ENCODE data around the gene TIMP3. TPM values are rescaled to one million over a fixed set of nuclear protein-coding genes. Genes with fewer than 3 reads are reported as not detected.
A peak's percentile ranks its signal among the peaks of the same experiment; 100 is the strongest.

The TIMP3 gene
- polyA plus RNA-seq, 1 of the 3 experiments (the other 2 are of a cell fraction), result 26.1 TPM

DNA sequence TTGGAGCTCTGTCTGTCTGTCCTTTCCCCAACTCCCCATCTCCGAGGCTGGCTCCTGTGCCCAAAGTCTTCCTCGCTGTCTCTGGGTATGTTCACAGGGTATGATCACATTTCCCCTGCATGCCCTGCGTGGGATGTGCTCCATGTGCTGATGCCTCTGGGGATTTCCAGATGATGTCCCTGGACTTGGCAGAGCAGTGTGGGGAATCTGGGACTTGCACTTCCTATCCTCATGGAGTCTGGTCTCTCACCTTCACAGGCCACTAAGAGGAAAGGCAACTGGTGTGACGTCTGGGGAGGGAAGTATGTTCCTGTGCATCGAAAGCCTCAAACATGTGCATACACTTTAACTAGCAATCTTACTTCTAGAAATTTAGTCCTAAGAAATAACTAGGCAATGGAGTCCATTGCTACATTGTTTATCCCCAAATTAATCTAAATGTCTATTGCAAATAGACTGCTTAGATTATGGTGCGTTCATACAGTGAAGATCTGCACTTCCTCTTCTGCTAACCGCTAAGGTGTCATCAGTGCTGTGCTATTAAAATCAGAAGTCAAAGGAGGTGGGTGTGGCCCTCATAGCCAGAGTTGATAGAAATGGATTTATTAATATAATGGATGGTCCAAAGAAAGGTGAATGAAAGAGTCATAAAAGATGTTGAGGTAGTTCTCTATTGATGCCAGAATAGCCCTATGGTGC lies 20.8 kb downstream of the TIMP3 start:
- WGBS (ENCODE audit: low lambda C conversion rate), result 81% methylated on average over 7 of the region's 7 CpGs
- Histone ChIP-seq H3K4me3 (ENCODE audit: low read depth in 2 of 2, low read length in 1 of 2) (no peak overlapping the region), H3K9me3 (no peaks in the 10 kb centered on the region), H3K27me3 (ENCODE audit: insufficient read depth) (no peaks in the 10 kb centered on the region), H3F3A (replicated peaks; ENCODE audit: insufficient read depth) (no peaks in the 10 kb centered on the region), H3K36me3 (replicated peaks in 1 of 2; ENCODE audit: control insufficient read depth in 1 of 2, insufficient read depth in 2 of 2, low read length in 1 of 2) (no peaks in the 10 kb centered on the region), H3K4me2 (no peak overlapping the region), H3K9ac (no peak overlapping the region), H4K20me1 (ENCODE audit: insufficient read depth) (0 out of 2 replicates have a peak, but pooled peaks cover 5% of the 10 kb centered on the region), H3K27ac (ENCODE audit: low read depth in 2 of 2, low read length in 1 of 2) (no peak overlapping the region), H3K9me2 (no peaks in the 10 kb centered on the region), H2AFZ (ENCODE audit: low read depth) (no peak overlapping the region), H3K79me2 (ENCODE audit: insufficient read depth) (no peaks in the 10 kb centered on the region), H3K4me1 (ENCODE audit: control insufficient read depth in 1 of 2, insufficient read depth in 2 of 2, low read depth in 1 of 2, low read length in 1 of 2) (peaks cover 0 to 15% of the 10 kb centered on the region in 2 experiments; a peak in 1 of 4 replicates)
- TF ChIP-seq TEAD4 (IDR thresholded peaks at IDR 0.05; ENCODE audit: borderline replicate concordance, insufficient read depth), result no peak
- TF ChIP-seq CHD2 (IDR thresholded peaks at IDR 0.05; ENCODE audit: low read length, partially characterized antibody), result no peak
- TF ChIP-seq, protein P1, sequence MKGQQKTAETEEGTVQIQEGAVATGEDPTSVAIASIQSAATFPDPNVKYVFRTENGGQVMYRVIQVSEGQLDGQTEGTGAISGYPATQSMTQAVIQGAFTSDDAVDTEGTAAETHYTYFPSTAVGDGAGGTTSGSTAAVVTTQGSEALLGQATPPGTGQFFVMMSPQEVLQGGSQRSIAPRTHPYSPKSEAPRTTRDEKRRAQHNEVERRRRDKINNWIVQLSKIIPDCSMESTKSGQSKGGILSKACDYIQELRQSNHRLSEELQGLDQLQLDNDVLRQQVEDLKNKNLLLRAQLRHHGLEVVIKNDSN (IDR thresholded peaks at IDR 0.05; ENCODE audit: borderline replicate concordance, low read depth), result no peak
- no peak for TF ChIP-seq TAF1 (IDR thresholded peaks at IDR 0.05; ENCODE audit: borderline replicate concordance, low read depth, low read length)
- TF ChIP-seq GABPA (IDR thresholded peaks at IDR 0.05; ENCODE audit: low read depth), result no peak
- TF ChIP-seq JUND (IDR thresholded peaks at IDR 0.05), result no peak
- TF ChIP-seq, protein P2, sequence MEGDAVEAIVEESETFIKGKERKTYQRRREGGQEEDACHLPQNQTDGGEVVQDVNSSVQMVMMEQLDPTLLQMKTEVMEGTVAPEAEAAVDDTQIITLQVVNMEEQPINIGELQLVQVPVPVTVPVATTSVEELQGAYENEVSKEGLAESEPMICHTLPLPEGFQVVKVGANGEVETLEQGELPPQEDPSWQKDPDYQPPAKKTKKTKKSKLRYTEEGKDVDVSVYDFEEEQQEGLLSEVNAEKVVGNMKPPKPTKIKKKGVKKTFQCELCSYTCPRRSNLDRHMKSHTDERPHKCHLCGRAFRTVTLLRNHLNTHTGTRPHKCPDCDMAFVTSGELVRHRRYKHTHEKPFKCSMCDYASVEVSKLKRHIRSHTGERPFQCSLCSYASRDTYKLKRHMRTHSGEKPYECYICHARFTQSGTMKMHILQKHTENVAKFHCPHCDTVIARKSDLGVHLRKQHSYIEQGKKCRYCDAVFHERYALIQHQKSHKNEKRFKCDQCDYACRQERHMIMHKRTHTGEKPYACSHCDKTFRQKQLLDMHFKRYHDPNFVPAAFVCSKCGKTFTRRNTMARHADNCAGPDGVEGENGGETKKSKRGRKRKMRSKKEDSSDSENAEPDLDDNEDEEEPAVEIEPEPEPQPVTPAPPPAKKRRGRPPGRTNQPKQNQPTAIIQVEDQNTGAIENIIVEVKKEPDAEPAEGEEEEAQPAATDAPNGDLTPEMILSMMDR (IDR thresholded peaks at IDR 0.05), result no peak
- no peak for TF ChIP-seq MAX (IDR thresholded peaks at IDR 0.05; ENCODE audit: low read depth)
- no peak for TF ChIP-seq FOXJ3 (CRISPR knock-in tag; IDR thresholded peaks at IDR 0.05)
- TF ChIP-seq RCOR1 (IDR thresholded peaks at IDR 0.05; ENCODE audit: low read length), result no peak
- TF ChIP-seq TCF12 (IDR thresholded peaks at IDR 0.05), result no peak
- TF ChIP-seq EZH2phosphoT487 (IDR thresholded peaks at IDR 0.05; ENCODE audit: borderline replicate concordance, low read depth), result no peak
- ChIA-PET CTCF (interaction anchor here (1.2 kb wide), 1 partner anchor 104 kb away, joined by 3 read pairs; no protein-coding TSS in a partner anchor), POLR2A (no interaction called here)
- no peak for DNase-seq

GRCh38 chr22:32823024-32823730 lies 21.7 kb downstream of the TIMP3 start:
- Histone ChIP-seq H2AFZ (ENCODE audit: low read depth) (no peak overlapping the region), H3K27me3 (ENCODE audit: insufficient read depth) (no peaks in the 10 kb centered on the region), H4K20me1 (ENCODE audit: insufficient read depth) (0 out of 2 replicates have a peak, but pooled peaks cover 5% of the 10 kb centered on the region), H3K9ac (no peak overlapping the region), H3K9me2 (no peaks in the 10 kb centered on the region), H3K4me3 (ENCODE audit: low read depth in 2 of 2, low read length in 1 of 2) (no peak overlapping the region), H3K4me1 (ENCODE audit: control insufficient read depth in 1 of 2, insufficient read depth in 2 of 2, low read depth in 1 of 2, low read length in 1 of 2) (peaks cover 0 to 15% of the 10 kb centered on the region in 2 experiments; a peak in 1 of 4 replicates), H3K27ac (ENCODE audit: low read depth in 2 of 2, low read length in 1 of 2) (no peak overlapping the region), H3K79me2 (ENCODE audit: insufficient read depth) (no peaks in the 10 kb centered on the region), H3K36me3 (replicated peaks in 1 of 2; ENCODE audit: control insufficient read depth in 1 of 2, insufficient read depth in 2 of 2, low read length in 1 of 2) (no peaks in the 10 kb centered on the region), H3K9me3 (no peaks in the 10 kb centered on the region), H3K4me2 (no peak overlapping the region), H3F3A (replicated peaks; ENCODE audit: insufficient read depth) (no peaks in the 10 kb centered on the region)
- whole genome bisulfite sequencing (ENCODE audit: low lambda C conversion rate), result 75% methylated on average over 9 of the region's 10 CpGs
- TF ChIP-seq RAD21 (IDR thresholded peaks at IDR 0.05; ENCODE audit: low read length) (peak; percentile 50), MEF2A (IDR thresholded peaks at IDR 0.05; ENCODE audit: borderline replicate concordance, low read depth) (no peak), MXI1 (IDR thresholded peaks at IDR 0.05; ENCODE audit: low read depth, low read length) (no peak), SMC3 (IDR thresholded peaks at IDR 0.05; ENCODE audit: low read depth, low read length) (peak; percentile 50)
- TF ChIP-seq, protein P2 (IDR thresholded peaks at IDR 0.05), result peak; percentile 50
- ChIA-PET CTCF (interaction anchor here (0.7 to 1.4 kb wide), 7 partner anchors 13 to 163 kb away, joined by 3 to 6 read pairs (median 4); no protein-coding TSS in a partner anchor), POLR2A (no interaction called here)
- DNase-seq, result peak; percentile 59

Measured in SK-N-SH (cell line).